Measurements from ENCODE around the gene PFN1.

The PFN1 gene

DNA sequence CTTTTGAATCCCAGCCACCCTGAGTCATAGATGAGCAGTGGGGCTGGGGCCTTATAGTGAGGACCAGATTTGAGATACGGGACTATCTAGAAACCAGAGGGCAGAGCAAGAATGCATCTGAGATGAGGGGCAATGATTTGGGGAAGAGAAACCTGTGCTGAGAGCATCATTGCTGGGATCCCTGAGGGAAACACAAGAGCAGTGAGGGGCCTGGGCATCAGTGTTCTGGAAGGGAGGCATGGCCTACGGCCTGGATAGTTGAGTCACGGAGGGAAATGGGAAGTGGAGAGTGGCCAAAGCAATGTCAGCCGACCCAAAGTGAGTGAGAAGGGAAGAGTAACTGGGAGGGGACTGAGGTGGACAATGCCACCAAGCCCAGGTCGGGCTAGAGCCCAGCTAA is 34.0 kb upstream of the PFN1 start:
- TF ChIP-seq SUZ12 (IDR thresholded peaks at IDR 0.05; ENCODE audit: extremely low read depth, insufficient read depth, insufficient read length) (no peak), YY1 (IDR thresholded peaks at IDR 0.05; ENCODE audit: insufficient read depth, insufficient read length) (no peak), ZNF274 (IDR thresholded peaks at IDR 0.05; ENCODE audit: low read depth, low read length) (no peak)
- Histone ChIP-seq H3K9me3 (ENCODE audit: insufficient read depth, low read length) (no peaks in the 10 kb centered on the region), H3K36me3 (ENCODE audit: insufficient read depth, insufficient read length, low read length) (peaks cover 40% of the 10 kb centered on the region), H3K27me3 (ENCODE audit: insufficient read depth, insufficient read length) (peaks cover 10% of the 10 kb centered on the region), H3K9ac (ENCODE audit: insufficient read length, low read depth) (no peak overlapping the region), H3K4me3 (ENCODE audit: insufficient read length, low read depth) (no peak overlapping the region), H3K4me1 (ENCODE audit: insufficient read depth, insufficient read length) (peaks cover 7% of the 10 kb centered on the region)
- DNase-seq (ENCODE audit: low read depth, low spot score), result no peak

DNA sequence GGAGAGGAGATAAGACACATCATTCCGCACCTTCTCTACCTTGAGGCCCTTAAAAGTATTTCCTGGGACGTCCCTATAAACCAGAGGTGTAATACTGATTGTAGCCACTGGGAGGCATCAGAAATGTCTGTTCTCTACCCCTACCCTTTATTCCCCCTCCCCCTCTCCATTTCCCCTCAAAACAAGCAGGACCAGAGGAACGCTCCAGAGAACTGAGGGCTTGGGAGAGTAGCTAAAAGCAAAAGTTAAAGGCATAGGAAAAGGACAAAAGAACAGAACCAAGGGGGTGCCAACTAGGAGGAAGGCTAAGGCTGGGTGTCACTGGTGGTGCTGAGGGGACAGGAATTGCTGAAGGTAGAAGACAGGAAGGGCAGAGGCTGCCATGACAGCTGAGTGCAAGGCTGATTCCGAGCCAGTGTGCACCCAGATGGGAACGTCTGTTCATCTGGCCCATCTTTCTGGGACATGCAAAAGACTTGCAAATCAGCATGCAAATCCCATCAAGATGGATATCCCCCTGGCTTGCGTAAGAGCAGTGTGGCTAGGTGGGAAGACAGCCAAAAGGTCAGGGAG is 32.4 kb upstream of the PFN1 start:
- Histone ChIP-seq H3K4me3 (ENCODE audit: insufficient read length, low read depth) (no peak overlapping the region), H3K36me3 (ENCODE audit: insufficient read depth, insufficient read length, low read length) (peaks cover 47% of the 10 kb centered on the region), H3K9me3 (ENCODE audit: insufficient read depth, low read length) (no peaks in the 10 kb centered on the region), H3K27me3 (ENCODE audit: insufficient read depth, insufficient read length) (peaks cover 11% of the 10 kb centered on the region), H3K9ac (ENCODE audit: insufficient read length, low read depth) (peak overlapping the region; percentile 25), H3K4me1 (ENCODE audit: insufficient read depth, insufficient read length) (peaks cover 4% of the 10 kb centered on the region)
- TF ChIP-seq YY1 (IDR thresholded peaks at IDR 0.05; ENCODE audit: insufficient read depth, insufficient read length) (no peak), ZNF274 (IDR thresholded peaks at IDR 0.05; ENCODE audit: low read depth, low read length) (no peak), SUZ12 (IDR thresholded peaks at IDR 0.05; ENCODE audit: extremely low read depth, insufficient read depth, insufficient read length) (no peak)
- DNase-seq (ENCODE audit: low read depth, low spot score), result peak; percentile 63

DNA sequence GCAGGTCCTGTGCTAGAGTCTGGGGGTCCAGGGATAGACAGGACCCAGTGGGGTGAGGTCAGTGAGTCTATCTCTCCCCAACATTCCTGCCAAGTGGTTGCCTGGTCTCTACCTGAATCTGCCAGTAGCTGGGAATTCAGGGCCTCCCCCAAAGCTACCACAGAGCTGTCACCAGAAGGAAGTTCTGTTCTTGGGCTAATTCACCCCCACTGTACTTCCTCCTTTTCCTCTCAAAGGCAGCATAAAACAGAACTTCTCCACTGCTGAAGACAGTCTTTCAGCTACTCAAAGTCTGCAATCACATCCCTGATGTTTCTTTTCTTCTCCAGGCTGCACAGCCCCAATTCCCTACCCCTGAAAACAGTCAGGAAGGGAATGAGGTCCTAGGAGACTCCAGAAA is 30.4 kb upstream of the PFN1 start:
- Histone ChIP-seq H3K27me3 (ENCODE audit: insufficient read depth, insufficient read length) (peaks cover 17% of the 10 kb centered on the region), H3K36me3 (ENCODE audit: insufficient read depth, insufficient read length, low read length) (peaks cover 53% of the 10 kb centered on the region), H3K9me3 (ENCODE audit: insufficient read depth, low read length) (no peaks in the 10 kb centered on the region), H3K9ac (ENCODE audit: insufficient read length, low read depth) (no peak overlapping the region), H3K4me1 (ENCODE audit: insufficient read depth, insufficient read length) (peaks cover 4% of the 10 kb centered on the region), H3K4me3 (ENCODE audit: insufficient read length, low read depth) (no peak overlapping the region)
- DNase-seq (ENCODE audit: low read depth, low spot score), result no peak
- TF ChIP-seq ZNF274 (IDR thresholded peaks at IDR 0.05; ENCODE audit: low read depth, low read length) (no peak), YY1 (IDR thresholded peaks at IDR 0.05; ENCODE audit: insufficient read depth, insufficient read length) (no peak), SUZ12 (IDR thresholded peaks at IDR 0.05; ENCODE audit: extremely low read depth, insufficient read depth, insufficient read length) (no peak)

DNA sequence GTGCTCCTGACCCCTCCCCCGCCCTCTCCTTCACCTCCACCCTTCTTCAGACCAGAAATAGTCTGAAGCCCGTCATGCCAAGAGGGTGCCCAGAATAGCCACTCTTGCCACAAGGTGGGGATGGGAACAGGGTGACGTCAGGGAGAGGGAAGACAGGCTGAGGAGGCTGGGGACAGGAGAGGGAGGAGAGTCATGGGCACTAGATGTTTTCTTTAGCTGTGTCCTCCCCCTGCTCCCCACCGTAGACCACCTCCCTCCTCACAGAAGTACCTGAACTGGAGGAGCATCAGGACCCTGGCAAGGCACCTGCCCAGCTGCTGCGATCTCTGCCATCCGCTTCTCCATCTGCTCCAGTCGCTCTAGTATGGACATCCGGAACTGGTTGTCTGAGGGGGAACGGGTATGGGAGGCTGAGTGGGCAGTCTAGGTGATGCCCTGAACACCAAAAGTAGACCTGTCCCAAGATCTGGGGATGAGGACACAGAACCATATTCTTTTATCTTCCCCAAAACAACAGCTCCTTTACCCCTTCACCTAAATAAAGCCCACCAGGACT is 25.9 kb upstream of the PFN1 start:
- Histone ChIP-seq H3K9me3 (ENCODE audit: insufficient read depth, low read length) (no peaks in the 10 kb centered on the region), H3K27me3 (ENCODE audit: insufficient read depth, insufficient read length) (peaks cover 17% of the 10 kb centered on the region), H3K9ac (ENCODE audit: insufficient read length, low read depth) (no peak overlapping the region), H3K4me1 (ENCODE audit: insufficient read depth, insufficient read length) (peaks cover 8% of the 10 kb centered on the region), H3K36me3 (ENCODE audit: insufficient read depth, insufficient read length, low read length) (peaks cover 64% of the 10 kb centered on the region), H3K4me3 (ENCODE audit: insufficient read length, low read depth) (no peak overlapping the region)
- no peak for DNase-seq (ENCODE audit: low read depth, low spot score)
- TF ChIP-seq ZNF274 (IDR thresholded peaks at IDR 0.05; ENCODE audit: low read depth, low read length) (no peak), YY1 (IDR thresholded peaks at IDR 0.05; ENCODE audit: insufficient read depth, insufficient read length) (no peak), SUZ12 (IDR thresholded peaks at IDR 0.05; ENCODE audit: extremely low read depth, insufficient read depth, insufficient read length) (no peak)

DNA sequence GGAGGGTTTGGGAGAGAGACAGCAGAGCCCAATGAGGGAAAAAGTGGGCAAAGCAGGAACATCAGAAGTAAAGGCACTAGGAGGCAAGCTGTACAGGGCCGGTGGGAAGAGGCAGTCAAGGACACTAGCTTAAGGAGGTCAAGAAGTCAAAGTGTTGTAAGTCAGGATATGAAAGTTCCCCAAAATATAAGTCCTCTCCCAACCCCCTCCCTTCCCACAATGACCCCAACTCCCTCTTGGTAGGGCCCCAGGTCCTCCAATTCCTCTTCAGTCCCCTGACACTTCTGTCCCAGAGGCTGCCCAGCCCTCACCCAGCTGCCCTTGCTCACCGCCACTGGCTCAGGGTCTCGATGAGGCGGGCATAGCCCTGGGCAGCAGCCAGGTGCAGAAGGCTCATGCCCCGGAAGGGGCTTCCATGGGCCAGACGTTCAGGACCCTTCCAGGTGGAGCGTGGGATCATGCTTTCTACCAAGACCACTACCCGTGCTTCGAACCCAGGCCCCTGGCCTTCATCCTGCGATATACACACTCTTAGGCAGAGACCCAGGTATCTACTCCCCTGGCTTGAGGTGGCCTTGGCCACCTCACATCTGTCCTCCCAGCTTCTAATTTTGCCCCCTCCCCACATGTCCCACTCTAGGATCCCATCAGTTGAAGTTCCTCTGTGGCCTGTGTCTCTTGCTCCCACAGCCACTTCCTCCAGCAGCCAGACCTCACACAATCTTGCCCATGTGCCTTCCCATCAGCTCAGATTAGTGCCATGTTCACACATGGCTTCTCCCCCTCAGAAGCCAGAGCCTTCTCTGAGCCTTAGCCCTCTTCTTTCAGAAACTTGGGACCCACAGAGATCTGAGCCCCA is 25.2 kb upstream of the PFN1 start:
- Histone ChIP-seq H3K4me1 (ENCODE audit: insufficient read depth, insufficient read length) (peaks cover 9% of the 10 kb centered on the region), H3K9me3 (ENCODE audit: insufficient read depth, low read length) (no peaks in the 10 kb centered on the region), H3K36me3 (ENCODE audit: insufficient read depth, insufficient read length, low read length) (peaks cover 59% of the 10 kb centered on the region), H3K4me3 (ENCODE audit: insufficient read length, low read depth) (no peak overlapping the region), H3K27me3 (ENCODE audit: insufficient read depth, insufficient read length) (peaks cover 14% of the 10 kb centered on the region), H3K9ac (ENCODE audit: insufficient read length, low read depth) (no peak overlapping the region)
- TF ChIP-seq YY1 (IDR thresholded peaks at IDR 0.05; ENCODE audit: insufficient read depth, insufficient read length) (no peak), SUZ12 (IDR thresholded peaks at IDR 0.05; ENCODE audit: extremely low read depth, insufficient read depth, insufficient read length) (no peak), ZNF274 (IDR thresholded peaks at IDR 0.05; ENCODE audit: low read depth, low read length) (no peak)
- DNase-seq (ENCODE audit: low read depth, low spot score), result no peak

DNA sequence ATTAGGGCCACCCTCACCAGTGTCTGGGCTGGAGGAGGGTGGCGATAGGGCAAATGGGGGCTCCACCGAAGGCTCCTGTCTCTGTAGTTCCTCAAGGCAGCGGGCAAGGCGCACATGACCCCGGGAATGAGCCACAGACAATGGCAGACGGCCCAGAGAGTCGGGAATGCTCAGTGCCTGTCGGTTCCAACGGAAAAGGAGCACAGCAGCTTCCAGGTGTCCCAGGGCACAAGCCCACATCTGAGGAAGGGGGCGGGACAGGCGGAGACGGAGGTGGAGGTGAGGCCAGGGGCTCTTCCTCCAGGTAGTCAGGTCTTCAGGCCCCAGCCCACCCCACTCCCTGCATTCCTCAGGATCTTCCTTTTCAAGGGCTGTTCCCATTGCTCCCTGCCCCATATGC is 24.4 kb upstream of the PFN1 start:
- H3K9ac ChIP-seq (ENCODE audit: insufficient read length, low read depth), result no peak overlapping the region
- no peak for TF ChIP-seq ZNF274 (IDR thresholded peaks at IDR 0.05; ENCODE audit: low read depth, low read length)
- TF ChIP-seq YY1 (IDR thresholded peaks at IDR 0.05; ENCODE audit: insufficient read depth, insufficient read length), result no peak
- TF ChIP-seq SUZ12 (IDR thresholded peaks at IDR 0.05; ENCODE audit: extremely low read depth, insufficient read depth, insufficient read length), result no peak
- peaks cover 9% of the 10 kb centered on the region for H3K4me1 ChIP-seq (ENCODE audit: insufficient read depth, insufficient read length)
- H3K4me3 ChIP-seq (ENCODE audit: insufficient read length, low read depth), result no peak overlapping the region
- H3K27me3 ChIP-seq (ENCODE audit: insufficient read depth, insufficient read length), result peaks cover 10% of the 10 kb centered on the region
- no peaks in the 10 kb centered on the region for H3K9me3 ChIP-seq (ENCODE audit: insufficient read depth, low read length)
- no peak for DNase-seq (ENCODE audit: low read depth, low spot score)
- peaks cover 53% of the 10 kb centered on the region for H3K36me3 ChIP-seq (ENCODE audit: insufficient read depth, insufficient read length, low read length)

DNA sequence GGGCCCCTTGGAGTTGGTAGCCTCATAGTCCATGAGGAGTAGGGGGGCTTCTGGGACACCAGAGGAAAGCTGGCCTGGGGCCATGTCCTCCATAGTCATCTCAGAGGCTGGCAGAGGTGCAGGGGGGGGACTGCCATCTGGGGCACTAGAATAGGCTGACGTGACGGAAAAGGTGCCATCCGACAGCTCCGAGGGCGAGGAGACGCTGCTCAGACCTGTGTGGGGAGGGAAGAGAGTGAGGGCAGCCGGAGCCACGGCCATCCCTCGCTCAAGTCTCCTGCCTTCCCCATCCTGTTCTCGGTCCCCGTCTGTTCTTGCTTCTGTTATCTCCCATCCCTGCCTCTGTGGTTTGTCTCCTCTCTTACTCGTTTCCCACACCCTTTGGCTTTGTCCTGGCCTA is 24.0 kb upstream of the PFN1 start:
- H3K4me1 ChIP-seq (ENCODE audit: insufficient read depth, insufficient read length), result peaks cover 9% of the 10 kb centered on the region
- H3K27me3 ChIP-seq (ENCODE audit: insufficient read depth, insufficient read length), result peaks cover 7% of the 10 kb centered on the region
- peaks cover 49% of the 10 kb centered on the region for H3K36me3 ChIP-seq (ENCODE audit: insufficient read depth, insufficient read length, low read length)
- no peak overlapping the region for H3K4me3 ChIP-seq (ENCODE audit: insufficient read length, low read depth)
- H3K9me3 ChIP-seq (ENCODE audit: insufficient read depth, low read length), result no peaks in the 10 kb centered on the region
- TF ChIP-seq SUZ12 (IDR thresholded peaks at IDR 0.05; ENCODE audit: extremely low read depth, insufficient read depth, insufficient read length), result no peak
- TF ChIP-seq YY1 (IDR thresholded peaks at IDR 0.05; ENCODE audit: insufficient read depth, insufficient read length), result no peak
- TF ChIP-seq ZNF274 (IDR thresholded peaks at IDR 0.05; ENCODE audit: low read depth, low read length), result no peak
- DNase-seq (ENCODE audit: low read depth, low spot score), result no peak
- no peak overlapping the region for H3K9ac ChIP-seq (ENCODE audit: insufficient read length, low read depth)

All from NT2/D1 (cell line).